WERI-Rb-1 (cell line): ENCODE data around the gene GNAZ.

Source experiments
- DNase-seq: peaks from one replicate; pipeline ENCODE4 v3.0.0-alpha.2; 2020
- H3K27ac ChIP-seq: fragments of 250-450 bp; sonication (Bioruptor Pico); 2 replicates; pipeline ENCODE4 v1.5.1; 2020; ENCODE audit warnings: mild to moderate bottlenecking, moderate library complexity
- H3K27me3 ChIP-seq: fragments of 250-450 bp; sonication (Bioruptor Pico); 2 replicates; pipeline ENCODE4 v1.5.1; 2021; ENCODE audit warnings: mild to moderate bottlenecking, low read depth, moderate library complexity; ENCODE audit not compliant: insufficient read depth, severe bottlenecking
- H3K36me3 ChIP-seq: fragments of 250-450 bp; sonication (Bioruptor Pico); 2 replicates; pipeline ENCODE4 v1.5.1; 2020; ENCODE audit warnings: mild to moderate bottlenecking, moderate library complexity
- H3K4me3 ChIP-seq: 2 replicates; pipeline ENCODE4 v1.5.1; 2011; ENCODE audit warnings: low read depth, mild to moderate bottlenecking, control low read depth, low read length
- H3K9me3 ChIP-seq: fragments of 250-450 bp; sonication (Bioruptor Pico); 2 replicates; pipeline ENCODE4 v1.5.1; 2021; ENCODE audit warnings: mild to moderate bottlenecking, moderate library complexity; ENCODE audit not compliant: severe bottlenecking
- TF ChIP-seq, protein P1 (sequence below): IDR thresholded peaks from 2 replicates; pipeline ENCODE4 v1.5.1; 2011; ENCODE audit warnings: low read depth, mild to moderate bottlenecking, control low read depth, inconsistent platforms, low read length

GNAZ gene

DNA sequence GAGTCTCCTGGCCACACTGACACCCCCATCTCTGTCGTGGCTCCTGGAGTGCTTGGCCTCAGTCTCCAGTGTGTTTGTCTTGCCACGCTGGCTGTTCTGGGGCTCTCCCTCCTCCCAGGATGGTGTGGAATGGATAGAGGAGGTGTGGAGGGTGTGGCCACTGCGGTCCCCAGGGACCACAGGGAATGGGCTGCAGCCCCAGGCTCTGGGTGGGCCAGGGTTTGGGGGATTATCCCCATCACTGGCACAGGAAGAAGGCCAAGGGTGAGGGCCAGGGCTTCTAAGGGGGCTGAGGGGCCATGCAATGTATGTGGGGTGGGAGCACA lies 8.1 kb downstream of the GNAZ start:
- H3K27ac ChIP-seq, result no peak overlapping the region
- H3K9me3 ChIP-seq, result no peaks in the 10 kb centered on the region
- H3K36me3 ChIP-seq, result peaks cover 31% of the 10 kb centered on the region
- DNase-seq, result no peak
- TF ChIP-seq, protein P1, sequence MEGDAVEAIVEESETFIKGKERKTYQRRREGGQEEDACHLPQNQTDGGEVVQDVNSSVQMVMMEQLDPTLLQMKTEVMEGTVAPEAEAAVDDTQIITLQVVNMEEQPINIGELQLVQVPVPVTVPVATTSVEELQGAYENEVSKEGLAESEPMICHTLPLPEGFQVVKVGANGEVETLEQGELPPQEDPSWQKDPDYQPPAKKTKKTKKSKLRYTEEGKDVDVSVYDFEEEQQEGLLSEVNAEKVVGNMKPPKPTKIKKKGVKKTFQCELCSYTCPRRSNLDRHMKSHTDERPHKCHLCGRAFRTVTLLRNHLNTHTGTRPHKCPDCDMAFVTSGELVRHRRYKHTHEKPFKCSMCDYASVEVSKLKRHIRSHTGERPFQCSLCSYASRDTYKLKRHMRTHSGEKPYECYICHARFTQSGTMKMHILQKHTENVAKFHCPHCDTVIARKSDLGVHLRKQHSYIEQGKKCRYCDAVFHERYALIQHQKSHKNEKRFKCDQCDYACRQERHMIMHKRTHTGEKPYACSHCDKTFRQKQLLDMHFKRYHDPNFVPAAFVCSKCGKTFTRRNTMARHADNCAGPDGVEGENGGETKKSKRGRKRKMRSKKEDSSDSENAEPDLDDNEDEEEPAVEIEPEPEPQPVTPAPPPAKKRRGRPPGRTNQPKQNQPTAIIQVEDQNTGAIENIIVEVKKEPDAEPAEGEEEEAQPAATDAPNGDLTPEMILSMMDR, result no peak
- no peaks in the 10 kb centered on the region for H3K27me3 ChIP-seq
- no peak overlapping the region for H3K4me3 ChIP-seq

DNA sequence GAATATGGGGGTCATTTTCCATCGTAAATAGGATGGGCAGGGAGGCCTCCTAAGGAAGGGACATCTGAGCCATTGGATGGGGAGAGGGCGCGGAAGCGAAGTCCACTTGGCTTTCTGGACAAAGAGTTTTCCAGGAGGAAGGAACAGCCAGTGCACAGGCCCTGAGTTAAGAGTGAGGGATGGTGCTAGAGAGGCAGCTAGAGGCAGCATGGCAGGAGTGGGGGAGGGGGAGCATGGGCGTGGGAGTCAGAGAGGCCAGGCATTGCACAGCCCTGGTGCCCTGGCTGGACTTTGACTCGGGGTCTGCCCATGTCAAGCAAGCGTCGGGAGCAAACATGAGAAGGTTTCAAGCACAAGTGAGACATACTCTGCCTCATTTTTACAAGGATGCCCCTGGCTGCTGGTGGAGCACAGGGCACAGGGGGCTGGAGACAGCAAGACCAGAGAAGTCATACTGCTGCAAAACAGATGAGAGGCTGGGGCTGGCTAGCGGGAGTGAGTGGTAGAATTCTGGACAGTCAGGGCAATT lies 9.0 kb downstream of the GNAZ start:
- no peaks in the 10 kb centered on the region for H3K27me3 ChIP-seq
- H3K27ac ChIP-seq, result no peak overlapping the region
- H3K36me3 ChIP-seq, result peaks cover 22% of the 10 kb centered on the region
- no peak overlapping the region for H3K4me3 ChIP-seq
- no peaks in the 10 kb centered on the region for H3K9me3 ChIP-seq
- no peak for DNase-seq
- TF ChIP-seq, protein P1, result no peak

DNA sequence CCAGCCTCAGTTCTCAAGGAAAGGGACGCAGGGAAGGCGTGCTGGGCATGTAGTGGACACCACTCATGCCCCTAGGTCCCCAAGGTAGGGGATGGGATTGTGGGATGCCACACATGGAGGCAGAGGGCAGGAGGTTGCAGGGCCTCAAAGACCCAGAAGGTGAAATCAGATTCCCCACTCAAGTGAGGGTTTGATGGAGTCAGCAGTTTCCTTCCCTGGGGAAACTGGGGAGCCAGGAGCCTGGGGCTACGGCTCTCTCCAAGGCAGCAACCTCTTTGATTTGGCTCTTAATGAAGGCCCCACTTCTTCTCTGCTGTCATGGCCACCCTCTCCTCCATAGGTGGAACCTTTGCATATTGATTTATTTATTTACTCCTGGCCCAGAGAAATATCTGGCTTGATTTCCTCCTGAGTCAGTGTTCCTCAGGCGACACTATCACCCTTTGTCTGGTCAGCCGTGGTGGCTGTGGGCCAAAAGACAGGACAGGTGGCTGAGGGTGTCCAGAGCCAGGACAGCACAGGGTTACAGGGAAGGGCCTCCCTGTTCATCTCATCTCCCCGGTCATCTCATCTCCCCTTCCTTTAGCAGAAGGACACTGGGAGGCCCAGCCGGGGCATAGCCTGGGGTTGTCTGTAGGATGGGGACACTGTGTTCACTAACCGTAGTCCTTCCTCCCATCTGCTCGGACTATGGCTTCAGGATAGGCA lies 9.6 kb downstream of the GNAZ start:
- no peak for DNase-seq
- Histone ChIP-seq H3K36me3 (peaks cover 18% of the 10 kb centered on the region), H3K27ac (no peak overlapping the region), H3K27me3 (no peaks in the 10 kb centered on the region), H3K4me3 (no peak overlapping the region), H3K9me3 (no peaks in the 10 kb centered on the region)
- TF ChIP-seq, protein P1, result no peak

DNA sequence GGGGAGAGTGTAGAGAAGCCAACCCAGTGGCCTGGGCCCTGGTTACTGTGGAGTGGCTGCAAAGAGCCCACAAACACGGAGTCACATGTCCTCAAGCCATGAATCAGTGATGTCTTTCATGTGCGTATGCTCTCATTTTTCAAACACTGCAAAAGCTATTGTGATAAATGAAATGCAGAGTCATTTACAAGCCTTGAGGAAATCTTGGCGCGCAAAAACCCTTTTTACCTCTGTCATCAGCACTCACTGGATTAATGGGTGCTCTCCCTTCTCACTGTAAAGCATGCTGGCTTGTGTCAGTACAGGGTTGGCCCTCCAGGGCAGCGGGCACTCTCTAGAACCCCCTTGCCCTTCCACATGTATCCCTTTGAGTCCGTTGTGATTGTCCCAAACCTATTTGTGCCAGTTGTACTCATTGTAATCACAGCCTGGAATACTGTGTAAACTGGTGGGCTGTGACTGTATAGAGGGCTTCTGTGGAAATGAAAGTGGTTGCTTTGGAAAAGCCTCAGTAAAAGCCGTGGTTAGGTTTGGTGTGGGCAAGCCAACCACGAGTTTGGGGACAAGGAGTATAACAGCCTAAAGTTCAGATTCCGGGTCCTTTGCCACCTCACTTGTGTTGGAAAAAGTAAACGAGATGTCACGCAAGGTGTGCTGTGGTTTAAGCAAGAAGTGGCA lies 10.4 kb downstream of the GNAZ start:
- Histone ChIP-seq H3K27me3 (no peaks in the 10 kb centered on the region), H3K27ac (no peak overlapping the region)
- DNase-seq, result no peak

DNA sequence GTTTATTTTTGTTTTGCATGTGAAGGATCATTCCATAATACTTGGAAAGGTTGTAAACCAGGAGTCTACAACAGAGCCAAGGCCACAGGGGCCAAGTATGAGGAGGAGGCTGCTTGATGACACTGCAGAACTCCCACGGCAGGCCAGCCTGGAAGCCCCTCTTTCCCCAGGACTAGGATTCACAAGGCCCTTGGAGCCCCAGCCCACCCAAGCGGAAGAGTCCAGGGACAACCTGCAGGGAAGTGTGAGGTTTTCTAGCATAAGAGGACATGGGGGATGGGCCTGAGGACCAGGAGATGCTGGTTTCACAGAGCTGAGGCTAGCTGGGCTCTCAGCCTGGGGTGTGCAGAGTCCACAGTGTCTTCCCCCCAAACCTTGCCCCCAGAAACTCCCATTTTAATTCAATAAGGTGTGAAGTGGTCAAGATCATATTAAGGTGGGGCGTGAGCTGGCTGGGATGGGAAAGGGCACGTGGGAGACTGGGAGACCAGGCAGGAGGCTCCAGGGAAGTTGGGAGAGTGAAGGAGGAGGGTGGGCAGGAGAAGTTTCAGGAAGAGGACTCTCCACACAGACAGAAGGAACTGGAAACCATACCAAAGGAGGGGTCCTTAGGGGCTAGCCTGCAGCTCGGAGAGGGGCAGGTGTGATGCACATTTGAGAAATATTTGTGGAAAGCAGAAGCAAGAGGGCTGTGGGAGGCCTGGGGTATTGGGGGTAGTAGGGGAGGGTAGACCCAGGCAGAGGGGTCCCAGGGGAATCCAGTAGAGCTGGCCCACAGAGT lies 12.4 kb downstream of the GNAZ start:
- H3K36me3 ChIP-seq, result no peaks in the 10 kb centered on the region; the same call in none of the 2 replicates
- H3K27ac ChIP-seq, result no peak overlapping the region
- no peak for DNase-seq
- H3K9me3 ChIP-seq, result no peaks in the 10 kb centered on the region
- no peak overlapping the region for H3K4me3 ChIP-seq
- no peaks in the 10 kb centered on the region for H3K27me3 ChIP-seq
- TF ChIP-seq, protein P1, result no peak

More for the DNA sequence above, 10.4 kb downstream of the GNAZ start:
- H3K4me3 ChIP-seq, result no peak overlapping the region
- H3K9me3 ChIP-seq, result no peaks in the 10 kb centered on the region
- TF ChIP-seq, protein P1, result no peak
- peaks cover 18% of the 10 kb centered on the region for H3K36me3 ChIP-seq
